LHCN-M2 (cell line): Measurements from ENCODE around the gene MAFG. TPM values are rescaled to one million over a fixed set of nuclear protein-coding genes. Genes with fewer than 3 reads are reported as not detected.

Experiments
- DNase-seq: peaks from one replicate; pipeline ENCODE4 v3.0.0-alpha.2; 2012; ENCODE audit warnings: low read depth
- total RNA-seq: library from RNA; depleted of rRNA; stranded (reverse); fragments of >200 nt; gene quantifications from 2 replicates; pipeline ENCODE4 v1.2.3, GENCODE V29; 2014

Gene MAFG
- total RNA-seq, 1 experiment from 2014 or later = 18.8 TPM

DNA sequence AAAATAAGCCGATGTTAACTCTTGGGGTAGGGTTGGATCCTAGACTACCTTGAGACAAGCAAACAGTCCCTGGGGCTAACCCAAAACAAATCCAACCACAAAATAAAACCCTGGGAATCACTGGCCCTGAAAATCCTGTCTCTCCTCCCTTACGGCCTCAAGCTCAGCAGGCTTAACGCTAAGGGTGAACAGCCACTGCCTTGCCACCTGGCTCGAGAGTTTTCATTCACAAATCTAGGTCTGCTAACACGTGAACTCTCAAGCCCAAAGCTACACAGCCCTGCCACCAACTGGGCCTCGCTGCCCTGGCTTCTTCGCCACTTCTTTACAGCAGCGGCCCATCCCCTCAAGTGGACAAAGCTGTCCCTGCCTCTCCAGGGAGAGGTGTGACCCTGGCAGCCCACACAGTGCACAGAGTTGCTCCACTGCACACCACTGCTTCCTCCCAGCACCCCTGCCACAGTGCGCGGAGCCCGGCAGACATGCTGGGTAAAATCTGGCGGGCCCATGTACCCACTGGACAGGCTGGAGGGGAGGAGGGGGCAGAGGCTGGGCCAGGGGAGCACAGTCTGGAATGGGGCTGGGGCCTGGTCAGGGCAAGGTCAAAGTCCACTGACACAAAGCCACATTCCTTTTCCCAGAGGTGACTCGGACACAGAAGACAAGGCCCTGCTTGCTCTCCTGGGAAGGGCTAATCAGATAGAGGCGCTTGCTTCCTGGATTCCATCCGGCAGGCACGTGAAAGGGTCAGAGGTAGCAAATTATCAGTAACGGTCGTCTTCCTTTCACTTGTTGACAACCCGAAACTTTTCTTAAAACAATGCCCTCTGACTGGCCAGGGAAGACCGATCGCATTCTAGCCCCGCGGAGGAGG lies 17.3 kb downstream of the MAFG start:
- peak; percentile 14 for DNase-seq

DNA sequence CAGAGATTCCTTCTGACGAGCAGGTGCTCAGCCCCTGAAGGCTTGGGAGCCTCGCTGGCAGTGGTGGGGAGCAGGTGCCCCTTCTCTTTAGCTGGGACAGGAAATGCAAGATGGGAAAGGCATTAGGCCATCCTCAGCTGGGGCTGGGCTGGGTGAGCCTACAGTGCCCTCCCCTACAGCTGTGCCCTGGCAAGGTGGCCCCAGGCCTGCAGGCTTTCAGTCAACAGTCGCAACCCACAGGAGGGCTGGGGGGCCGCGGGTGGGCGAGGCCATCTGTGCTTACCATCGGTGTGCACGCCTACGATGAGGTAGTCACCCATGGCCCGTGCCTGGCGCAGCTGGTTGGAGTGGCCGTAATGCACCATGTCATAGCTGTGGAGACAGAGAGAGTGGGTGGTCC lies 18.3 kb downstream of the MAFG start:
- no peak for DNase-seq

DNA sequence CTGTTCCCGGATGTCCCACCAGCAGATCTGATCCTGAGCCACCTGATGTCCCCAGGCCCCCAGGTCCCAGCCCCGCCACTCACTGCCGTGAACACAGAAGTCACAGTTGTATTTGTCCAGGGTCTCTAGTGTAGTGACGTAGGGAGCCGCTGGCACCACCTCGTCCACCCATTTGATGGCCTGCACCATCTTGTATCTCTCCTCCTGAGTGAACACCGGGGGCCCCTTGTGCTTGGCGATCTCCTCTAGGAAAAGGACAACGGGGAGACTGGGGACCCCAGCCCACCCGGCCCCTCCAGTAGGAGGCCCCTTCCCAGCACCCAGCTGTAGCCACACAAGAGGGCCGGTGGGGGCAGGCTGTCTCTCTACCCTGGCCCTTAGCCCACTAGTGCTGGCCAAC lies 18.7 kb downstream of the MAFG start:
- DNase-seq = no peak

DNA sequence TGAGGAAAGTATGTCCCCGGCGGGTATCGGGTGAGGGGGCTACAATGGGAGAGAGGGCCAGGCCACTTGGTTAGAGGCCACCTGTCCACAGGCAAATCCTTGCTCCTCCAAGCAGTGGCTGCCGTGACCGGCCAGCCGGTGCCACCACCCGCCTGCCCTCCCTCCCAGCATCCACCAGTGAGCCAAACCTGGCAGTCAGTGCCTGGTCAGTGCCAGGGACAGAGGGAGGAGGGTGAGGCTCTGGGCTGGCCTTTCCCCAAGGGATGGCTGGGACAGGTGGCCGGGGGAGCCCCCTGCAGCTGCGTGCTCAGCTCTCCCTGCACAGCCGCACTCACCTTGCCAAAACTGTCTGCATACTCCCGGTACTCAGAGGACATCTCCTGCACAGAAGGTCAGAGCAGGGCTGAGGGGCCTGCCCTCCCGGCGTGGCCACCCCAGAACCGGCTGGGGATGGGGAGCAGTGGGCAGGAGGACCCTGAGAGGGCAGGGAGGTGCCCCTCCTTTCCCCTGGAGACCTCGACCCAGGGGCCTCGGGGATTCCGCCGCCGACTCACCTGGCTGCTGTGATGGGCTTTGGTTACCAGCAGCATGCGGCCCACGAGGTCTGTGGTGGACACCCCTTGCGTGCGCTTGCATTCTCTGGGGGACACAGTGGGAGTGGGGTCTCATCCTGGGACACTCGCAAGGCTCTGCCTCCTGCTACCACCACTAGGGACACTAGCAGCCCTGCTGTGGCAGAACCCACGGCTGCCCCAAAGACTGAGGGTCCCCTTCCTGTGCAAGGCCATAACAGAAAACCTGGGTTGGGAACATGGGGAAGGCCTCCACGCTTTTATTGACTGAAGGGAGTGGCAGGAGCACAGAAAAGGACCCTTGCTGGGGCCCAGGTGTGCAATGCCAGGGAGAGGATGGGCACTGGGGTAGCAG lies 20.1 kb downstream of the MAFG start:
- DNase-seq = no peak

DNA sequence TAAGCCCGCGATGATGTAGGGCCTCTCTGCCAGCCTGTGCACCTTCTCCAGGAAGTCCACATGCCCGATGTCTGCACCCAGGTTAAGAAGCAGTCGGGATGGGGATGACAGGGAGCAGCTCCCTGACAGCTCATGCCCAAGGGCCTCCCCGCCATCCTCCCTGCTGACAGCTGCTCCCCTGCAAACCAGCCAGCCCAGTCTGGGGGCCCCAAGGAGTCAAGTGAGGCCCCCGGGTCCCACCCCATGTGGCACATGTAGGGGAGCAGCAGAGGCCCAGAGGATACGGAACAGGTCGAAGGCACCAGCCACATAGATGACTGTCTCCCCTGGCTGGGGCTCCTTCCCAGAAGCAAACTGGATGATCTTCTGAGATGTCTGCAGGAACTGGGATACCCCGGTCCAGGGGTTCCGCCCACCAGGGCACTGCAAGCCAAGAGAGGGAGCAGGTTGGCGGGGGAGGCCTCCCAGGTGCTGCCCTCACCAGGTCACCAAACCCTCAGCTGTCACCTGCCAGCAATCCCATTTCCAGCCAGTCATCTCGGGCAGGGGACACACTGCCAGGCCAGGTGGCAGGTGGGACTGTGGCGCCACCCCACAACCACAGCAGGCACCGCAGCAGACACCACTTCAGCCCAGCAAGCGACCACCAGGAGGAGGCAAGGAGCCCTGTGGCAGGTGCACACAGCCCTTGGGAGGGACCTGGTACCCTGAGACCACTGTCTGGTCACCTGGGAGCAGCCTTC lies 20.9 kb downstream of the MAFG start:
- no peak for DNase-seq

DNA sequence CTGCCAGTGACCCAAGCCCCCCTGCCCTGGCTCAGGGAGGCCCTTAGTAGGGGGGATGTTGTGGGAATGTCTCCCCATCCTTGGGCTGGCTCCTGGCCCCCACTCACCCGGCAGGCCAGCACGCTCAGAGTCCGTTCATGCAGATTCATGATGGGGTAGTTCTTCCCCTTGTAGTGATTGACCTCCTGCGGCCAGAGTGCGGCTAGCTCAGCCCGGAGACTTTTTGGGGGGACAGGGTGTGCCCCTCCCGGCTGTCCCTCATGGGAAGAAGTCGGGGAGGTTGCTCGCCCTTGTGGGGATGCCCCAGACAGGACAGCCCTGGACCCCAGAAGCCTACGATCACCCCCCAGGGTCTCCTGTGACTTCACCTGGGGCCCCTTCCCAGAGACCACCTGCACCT lies 21.5 kb downstream of the MAFG start:
- no peak for DNase-seq

DNA sequence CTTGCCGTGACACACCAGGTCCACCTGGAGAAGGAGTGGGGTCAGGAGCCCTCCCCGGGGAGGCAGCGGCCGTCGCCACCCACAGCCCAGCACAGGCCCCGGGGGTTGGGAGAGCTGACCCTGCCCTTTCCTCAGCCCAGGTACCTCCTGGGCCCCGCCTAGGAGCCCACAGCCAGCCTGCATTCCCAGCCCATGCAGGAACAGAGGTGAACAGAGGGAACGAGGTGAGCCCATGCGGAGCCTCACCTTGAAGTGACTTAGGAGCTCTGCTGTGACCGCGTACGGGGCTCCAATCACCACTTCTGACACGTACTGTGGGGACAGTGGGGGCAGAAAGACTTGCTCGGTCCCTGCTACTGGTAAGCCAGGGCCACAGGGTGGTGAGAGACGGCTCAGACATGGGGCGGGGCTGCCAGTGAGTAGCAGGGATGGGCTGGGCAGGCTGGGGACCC lies 22.1 kb downstream of the MAFG start:
- DNase-seq = no peak

DNA sequence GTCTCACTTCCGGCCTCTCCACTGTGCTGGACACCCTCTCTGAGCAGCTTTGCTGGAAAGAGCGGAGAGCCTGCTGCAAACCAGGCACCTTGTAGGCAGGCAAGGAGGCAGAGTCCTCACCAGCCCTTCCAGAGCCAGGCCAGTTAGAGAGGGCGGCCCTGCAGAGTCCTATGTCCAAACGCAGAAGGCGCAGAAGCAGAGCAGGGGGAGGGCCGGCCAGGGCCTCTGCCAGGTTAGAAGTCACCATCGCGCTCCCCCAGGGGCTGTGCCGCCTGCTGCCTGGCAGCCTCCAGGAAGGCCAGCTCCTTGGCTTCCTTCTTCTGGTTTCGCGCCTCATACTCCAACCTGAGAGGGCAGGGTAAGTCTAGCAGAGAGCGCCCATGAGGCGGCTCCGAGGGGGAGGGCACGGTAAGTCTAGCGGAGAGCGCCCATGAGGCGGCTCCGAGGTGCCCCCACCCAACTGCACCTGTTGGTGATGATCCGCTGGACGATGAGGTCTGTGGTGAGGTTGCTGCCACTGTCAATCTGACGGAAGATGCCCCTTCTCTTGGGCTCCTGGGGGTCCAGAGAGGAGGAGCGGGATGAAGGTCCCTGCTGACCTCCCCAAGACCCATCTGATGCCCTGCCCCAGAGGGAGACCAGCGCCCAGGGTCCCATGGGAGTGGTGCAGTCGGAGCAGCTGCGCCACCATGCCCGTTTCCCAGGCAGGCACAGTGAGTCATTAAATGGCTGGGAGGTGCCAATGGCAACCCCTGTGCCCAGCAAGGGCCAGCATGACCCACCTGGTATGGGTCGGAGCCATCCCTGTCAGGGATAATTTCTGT lies 22.7 kb downstream of the MAFG start:
- no peak for DNase-seq

DNA sequence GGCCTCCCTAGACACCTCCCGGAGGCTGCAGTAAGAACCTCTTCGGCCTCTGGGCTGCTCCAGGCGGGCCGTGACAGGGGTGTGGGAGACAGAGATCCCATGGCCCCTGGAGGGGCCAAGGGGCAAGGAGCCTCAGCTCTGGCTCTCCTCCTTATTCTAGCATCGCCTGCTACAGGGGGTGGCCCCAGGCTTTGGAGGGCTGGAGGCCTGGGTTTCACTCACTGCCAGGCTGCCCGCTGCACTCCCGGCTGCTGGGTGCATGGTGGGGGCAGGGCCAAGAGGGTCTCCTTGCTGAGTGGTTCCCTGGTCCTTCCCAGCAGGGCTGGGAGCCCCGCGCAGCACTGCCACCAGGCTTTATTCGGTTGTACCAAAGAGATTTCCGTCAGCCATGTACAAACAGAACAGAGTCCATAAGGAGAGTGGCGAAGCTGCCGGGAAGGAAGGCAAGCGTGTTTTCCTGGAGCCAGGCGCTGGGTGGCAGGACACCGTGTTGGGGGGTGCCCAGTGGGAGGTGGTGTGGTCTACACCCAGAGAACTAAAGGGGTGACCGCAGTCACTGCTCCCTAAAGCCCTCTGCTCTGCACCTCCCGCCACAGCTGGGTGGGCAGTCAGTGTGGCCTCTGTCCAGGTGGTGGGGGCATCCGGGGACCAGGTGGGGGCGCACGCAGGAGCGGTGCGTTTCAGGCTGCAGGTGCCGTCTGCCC lies 23.5 kb downstream of the MAFG start:
- DNase-seq = no peak

DNA sequence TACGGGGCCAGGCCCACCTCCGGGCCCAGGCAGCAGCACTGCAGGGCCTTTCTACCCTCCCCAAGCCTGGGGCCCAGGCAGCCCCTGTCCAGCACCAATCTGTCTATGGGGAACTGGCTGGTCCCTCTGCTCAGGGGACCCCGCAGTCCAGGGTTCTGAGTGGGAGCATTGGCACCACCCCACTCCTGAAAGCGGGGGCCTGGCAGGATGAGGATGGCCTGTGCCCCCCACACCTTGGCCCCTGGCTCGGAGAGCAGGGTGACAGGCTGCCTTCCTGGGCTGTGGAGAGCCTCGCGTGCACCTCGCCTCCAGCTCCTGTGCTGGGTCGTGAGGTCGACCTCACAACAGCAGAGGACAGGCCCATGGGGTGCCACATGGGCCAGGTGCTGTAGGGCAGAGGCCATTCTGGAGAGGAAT lies 24.1 kb downstream of the MAFG start:
- no peak for DNase-seq

DNA sequence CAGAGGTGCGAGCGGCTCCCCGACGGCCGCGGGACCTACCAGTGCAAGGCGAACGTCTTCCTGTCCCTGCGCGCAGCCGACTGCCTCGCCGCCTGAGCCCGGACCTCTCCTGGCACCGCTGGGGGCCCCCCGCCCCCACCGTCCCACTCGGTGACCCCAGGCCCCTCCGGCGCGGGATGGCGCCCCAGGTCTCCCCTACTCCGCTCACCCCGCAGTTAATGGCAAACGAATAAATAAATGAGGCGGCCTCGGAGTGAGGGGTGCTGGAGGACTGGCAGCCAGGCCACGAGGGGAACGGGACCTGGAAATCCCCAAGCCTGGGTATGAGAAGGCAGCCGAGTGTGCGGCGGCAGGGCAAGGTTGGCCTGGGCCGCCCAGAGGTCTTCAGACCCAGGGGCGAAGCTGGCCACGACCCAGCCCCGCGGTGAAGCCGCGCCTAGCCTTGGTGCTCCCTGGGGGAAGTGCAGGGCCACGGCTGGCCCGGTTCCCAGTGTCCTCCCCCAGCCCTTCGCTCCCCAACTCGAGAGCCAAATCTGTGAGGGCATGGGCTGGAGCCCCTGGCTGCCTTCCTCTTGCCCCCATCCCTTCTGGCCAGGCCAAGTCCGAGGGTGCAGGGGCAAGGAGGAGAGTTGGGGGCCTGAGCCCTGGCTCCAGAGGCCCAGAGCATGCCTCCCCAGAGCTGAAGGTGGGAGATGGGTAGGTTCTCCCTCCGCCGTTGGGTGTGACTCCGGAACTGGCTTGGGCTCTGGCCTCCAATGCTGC lies 24.7 kb downstream of the MAFG start:
- DNase-seq = no peak

DNA sequence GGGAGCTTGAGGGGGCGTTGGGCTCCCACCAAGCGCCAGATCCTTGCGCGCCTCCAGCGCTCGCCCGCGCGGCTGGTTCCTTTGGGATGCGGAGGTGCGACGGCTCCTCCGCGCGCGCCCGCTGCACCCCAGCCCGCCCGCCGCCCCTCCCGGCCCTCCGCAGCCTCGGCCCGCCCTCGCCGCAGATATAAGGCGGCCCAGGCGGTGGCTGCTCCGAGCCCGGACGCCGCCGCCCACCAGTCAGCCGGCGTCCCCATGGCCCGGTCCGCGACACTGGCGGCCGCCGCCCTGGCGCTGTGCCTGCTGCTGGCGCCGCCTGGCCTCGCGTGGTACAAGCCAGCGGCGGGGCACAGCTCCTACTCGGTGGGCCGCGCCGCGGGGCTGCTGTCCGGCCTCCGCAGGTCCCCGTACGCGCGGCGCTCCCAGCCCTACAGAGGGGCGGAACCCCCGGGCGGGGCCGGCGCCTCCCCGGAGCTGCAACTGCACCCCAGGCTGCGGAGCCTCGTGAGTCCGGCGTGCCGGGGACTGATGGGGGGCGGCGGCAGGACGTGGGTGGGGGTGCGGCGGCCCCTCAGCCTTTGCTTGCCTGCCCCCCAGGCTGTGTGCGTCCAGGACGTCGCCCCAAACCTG lies 25.4 kb downstream of the MAFG start, which contains the start of gene NPB:
Gene NPB, plus strand, starts transcription at position 216 of the 630 bp plus-strand sequence. Its CDS starts 40 bp downstream, at position 256.
- DNase-seq = no peak

DNA sequence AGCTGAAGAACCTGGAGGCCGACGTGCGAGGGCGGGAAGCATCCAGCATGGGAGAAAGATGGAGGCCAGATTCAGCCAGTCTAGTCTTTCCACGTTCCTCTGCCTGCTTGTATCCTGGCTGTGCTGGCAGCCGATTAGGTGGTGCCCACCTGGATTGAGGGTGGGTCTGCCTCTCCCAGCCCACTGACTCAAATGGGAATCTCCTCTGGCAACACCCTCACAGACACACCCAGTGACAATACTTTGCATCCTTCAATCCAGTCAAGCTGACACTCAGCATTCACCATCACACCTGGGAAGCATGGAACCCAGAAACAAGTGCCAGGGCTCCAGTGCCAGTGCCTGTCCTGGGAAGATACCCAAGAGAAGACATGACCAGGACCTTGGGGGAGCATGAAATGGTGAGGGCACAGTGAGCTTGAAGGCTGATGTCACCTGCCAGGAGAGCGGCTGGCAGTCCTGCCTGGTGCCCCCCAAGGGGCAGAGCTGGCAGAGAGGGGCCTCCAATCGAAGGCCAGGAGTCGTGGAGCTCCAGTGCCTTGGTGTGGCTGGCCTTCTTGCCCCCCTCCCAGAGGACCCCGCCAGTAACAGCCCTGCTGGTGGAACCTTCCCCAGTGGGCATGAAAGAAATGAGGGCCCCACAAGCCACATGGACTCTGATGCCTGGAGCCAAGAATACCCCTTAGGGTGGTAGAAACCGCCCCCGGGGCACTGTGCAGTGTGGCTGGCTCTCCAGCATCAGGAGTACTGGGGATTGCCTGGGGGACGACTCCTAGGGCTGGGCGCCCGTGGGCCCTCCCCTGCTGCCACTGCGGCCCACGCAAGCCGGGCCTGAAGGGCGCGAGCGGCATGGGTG lies 26.1 kb downstream of the MAFG start:
- DNase-seq = no peak

DNA sequence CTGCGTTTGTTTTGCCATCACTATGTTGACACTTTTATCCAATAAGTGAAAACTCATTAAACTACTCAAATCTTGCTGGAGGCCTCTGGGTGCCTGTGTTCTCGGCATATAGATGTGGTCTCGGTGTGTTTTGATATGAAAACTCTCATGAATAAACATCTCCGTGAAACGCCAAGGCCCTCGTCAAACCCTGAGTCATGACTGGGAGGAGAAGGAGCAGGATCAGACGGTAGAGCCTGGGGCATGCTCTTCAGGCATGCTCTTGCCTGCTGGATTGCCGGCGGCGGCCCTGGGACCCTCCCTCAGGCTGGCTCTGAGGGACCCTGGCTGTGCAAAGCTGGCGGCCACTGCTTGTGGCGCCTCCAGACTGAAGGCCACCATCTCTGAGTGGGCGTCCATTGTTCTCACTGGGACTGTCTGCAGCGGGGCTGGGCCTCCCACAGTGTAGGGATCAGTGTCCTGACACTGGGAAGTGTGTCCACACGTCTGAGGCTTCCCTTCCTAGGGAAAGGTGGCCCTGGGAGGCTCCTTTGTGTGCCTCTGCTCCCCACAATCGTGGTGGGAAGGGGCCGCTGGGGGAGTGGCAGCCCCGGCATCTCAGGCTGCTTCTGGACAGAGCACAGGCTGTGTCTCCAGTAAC lies 27.2 kb downstream of the MAFG start:
- DNase-seq = no peak

DNA sequence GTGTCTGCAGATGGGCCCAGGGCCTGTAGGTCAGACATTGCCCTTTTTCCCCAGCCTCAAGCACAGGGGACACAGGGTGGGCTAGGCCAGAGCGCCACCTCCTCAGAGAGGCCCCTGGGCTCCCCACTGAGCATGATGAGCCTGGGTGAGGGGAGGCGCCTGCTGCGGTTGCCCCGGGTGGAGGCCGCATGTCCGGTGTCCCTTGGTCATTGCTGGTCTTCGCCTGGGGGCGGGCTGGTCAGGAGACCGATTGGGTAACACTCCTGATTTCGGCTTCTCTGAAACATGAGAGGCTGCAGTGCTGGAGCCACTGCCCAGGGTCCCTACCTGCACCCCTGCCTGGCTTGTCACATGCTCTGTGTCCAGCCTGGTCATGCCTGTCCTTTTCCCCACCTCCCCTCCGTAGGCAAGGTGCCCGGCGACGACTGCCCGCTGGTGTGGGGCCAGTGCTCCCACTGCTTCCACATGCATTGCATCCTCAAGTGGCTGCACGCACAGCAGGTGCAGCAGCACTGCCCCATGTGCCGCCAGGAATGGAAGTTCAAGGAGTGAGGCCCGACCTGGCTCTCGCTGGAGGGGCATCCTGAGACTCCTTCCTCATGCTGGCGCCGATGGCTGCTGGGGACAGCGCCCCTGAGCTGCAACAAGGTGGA lies 27.9 kb downstream of the MAFG start:
- DNase-seq = no peak

DNA sequence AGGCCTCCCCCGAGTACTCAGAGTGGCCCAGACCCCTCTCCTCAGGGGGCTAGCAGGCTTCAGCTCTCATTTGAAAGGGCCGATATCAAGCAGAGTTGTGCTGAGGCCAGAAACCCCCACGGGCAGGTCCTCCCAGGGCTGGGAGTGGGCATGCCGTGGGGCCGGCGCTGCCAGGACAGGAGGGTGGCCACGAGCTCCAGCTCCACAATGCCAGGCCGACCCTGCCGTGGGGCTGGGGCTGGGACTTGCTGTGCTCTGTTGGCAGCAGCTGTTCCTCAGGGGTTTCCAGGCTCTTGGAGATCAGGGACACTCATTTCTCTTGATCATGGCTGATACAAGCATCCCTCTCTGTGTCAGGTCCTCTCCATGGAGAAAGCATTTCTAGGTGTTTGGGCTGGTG lies 28.6 kb downstream of the MAFG start:
- no peak for DNase-seq
